IMR-90 (cell line): ENCODE results near the gene ZMYND10.

ENCODE experiments used
- BHLHE40 ChIP-seq: fragments of 150-350 bp; IDR thresholded peaks from 2 replicates; pipeline ENCODE4 v1.6.1; 2016; ENCODE audit warnings: mild to moderate bottlenecking, low read depth, low read length
- CEBPB ChIP-seq: IDR thresholded peaks from 2 replicates; pipeline ENCODE4 v1.6.1; 2012; ENCODE audit warnings: low read depth, low read length, improper control_type of control experiment
- CTCF ChIP-seq: conservative IDR thresholded peaks from 2 replicates; pipeline ENCODE4 v1.5.1; 2012; ENCODE audit warnings: mild to moderate bottlenecking, low read depth, low read length, improper control_type of control experiment
- FOS ChIP-seq: fragments of 150-350 bp; IDR thresholded peaks from 2 replicates; pipeline ENCODE4 v1.6.1; 2016; ENCODE audit warnings: low read depth, low read length
- MAFK ChIP-seq: IDR thresholded peaks from 2 replicates; pipeline ENCODE4 v1.6.1; 2012; ENCODE audit warnings: low read depth, low read length, improper control_type of control experiment
- NFE2L2 ChIP-seq: fragments of 150-350 bp; IDR thresholded peaks from 2 replicates; pipeline ENCODE4 v1.6.1; 2016; ENCODE audit warnings: low read depth, mild to moderate bottlenecking, low read length
- POLR2A ChIP-seq: IDR thresholded peaks from 2 replicates; pipeline ENCODE4 v1.6.1; 2012; ENCODE audit warnings: mild to moderate bottlenecking, low read depth, low read length
- RCOR1 ChIP-seq: IDR thresholded peaks from 2 replicates; pipeline ENCODE4 v1.6.1; 2012; ENCODE audit warnings: mild to moderate bottlenecking, low read length, improper control_type of control experiment; ENCODE audit not compliant: insufficient replicate concordance
- TF ChIP-seq, protein P1 (sequence below): fragments of 150-350 bp; IDR thresholded peaks from 2 replicates; pipeline ENCODE4 v1.6.1; 2016; ENCODE audit warnings: low read depth, mild to moderate bottlenecking, low read length, moderate library complexity, borderline replicate concordance

DNA sequence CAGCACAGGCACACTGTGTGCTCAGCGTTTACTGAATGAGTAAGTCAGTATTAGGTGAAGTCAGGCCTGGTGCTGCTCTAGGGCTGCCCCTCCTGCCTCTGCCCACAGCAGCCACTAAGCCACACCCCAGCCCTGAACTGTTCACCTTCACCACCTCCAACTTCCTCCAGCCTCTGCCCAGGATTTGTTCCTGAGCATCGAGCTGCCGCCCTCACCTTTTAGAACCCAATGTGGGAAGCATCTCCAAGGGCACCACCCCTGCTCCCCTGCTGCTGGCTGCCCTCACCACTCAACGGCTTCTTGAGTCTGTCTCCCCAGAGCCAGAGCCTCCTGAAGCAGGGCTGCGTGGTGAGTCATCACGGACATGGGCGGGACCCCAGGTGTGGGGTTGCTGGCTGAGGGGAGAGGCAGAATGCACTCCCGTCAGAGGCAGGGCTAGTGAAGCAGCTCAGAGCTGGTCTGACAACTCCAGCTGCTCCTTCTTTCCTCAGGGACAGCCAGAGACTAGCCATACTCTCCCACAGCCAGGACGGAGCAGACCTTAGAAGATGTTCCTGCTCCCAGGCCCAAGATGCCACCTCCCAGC is 28.8 kb downstream of the ZMYND10 start:
- TF ChIP-seq CTCF (no peak), POLR2A (no peak), CEBPB (no peak), FOS (0 out of 2 replicates have a peak, but pooled peaks have one; percentile 5), NFE2L2 (no peak), BHLHE40 (no peak), MAFK (no peak), RCOR1 (no peak)
- TF ChIP-seq, protein P1, sequence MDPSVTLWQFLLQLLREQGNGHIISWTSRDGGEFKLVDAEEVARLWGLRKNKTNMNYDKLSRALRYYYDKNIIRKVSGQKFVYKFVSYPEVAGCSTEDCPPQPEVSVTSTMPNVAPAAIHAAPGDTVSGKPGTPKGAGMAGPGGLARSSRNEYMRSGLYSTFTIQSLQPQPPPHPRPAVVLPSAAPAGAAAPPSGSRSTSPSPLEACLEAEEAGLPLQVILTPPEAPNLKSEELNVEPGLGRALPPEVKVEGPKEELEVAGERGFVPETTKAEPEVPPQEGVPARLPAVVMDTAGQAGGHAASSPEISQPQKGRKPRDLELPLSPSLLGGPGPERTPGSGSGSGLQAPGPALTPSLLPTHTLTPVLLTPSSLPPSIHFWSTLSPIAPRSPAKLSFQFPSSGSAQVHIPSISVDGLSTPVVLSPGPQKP: no peak
